Brain microvascular endothelial cell (primary cell): ENCODE results near the gene NSD1.

Source experiments
- DNase-seq: peaks from one replicate; pipeline ENCODE4 v3.0.0-alpha.2; 2020
- H3K27ac ChIP-seq: fragments of 250-450 bp; sonication (Bioruptor Pico); 2 replicates; pipeline ENCODE4 v1.5.1; 2020; ENCODE audit warnings: mild to moderate bottlenecking, moderate library complexity
- H3K27me3 ChIP-seq: fragments of 250-450 bp; sonication (Bioruptor Pico); replicated peaks from 2 replicates; pipeline ENCODE4 v1.5.1; 2020; ENCODE audit warnings: mild to moderate bottlenecking
- H3K36me3 ChIP-seq: fragments of 250-450 bp; sonication (Bioruptor Pico); replicated peaks from 2 replicates; pipeline ENCODE4 v1.5.1; 2020; ENCODE audit warnings: mild to moderate bottlenecking
- H3K4me3 ChIP-seq: 2 replicates; pipeline ENCODE4 v1.5.1; 2011; ENCODE audit warnings: low read depth, mild to moderate bottlenecking, control low read depth, low read length, moderate library complexity
- CTCF ChIP-seq: IDR thresholded peaks from 2 replicates; pipeline ENCODE4 v1.5.1; 2011; ENCODE audit warnings: low read depth, mild to moderate bottlenecking, moderate library complexity, low read length, control low read depth, inconsistent platforms; ENCODE audit errors: missing control alignments
- in situ Hi-C: cut with HindIII; loops from 2 replicates; pipeline ENCODE4 v1.10.0; 2017; ENCODE audit warnings: low sequenced_read_pairs, low pct_ligation_motif_present

The NSD1 gene

GRCh38 chr5:177344891-177345290 is 211.3 kb downstream of the NSD1 start:
- Histone ChIP-seq H3K27me3 (no peaks in the 10 kb centered on the region), H3K36me3 (peaks cover 4% of the 10 kb centered on the region), H3K4me3 (no peak overlapping the region), H3K27ac (no peak overlapping the region)
- no peak for TF ChIP-seq CTCF
- DNase-seq: no peak
- in situ Hi-C loops: no loop called here

- no peak overlapping the region for H3K27ac ChIP-seq
- in situ Hi-C loops: no loop called here
- H3K4me3 ChIP-seq: no peak overlapping the region
- H3K27me3 ChIP-seq: no peaks in the 10 kb centered on the region
- DNase-seq: no peak
- no peak for TF ChIP-seq CTCF
- H3K36me3 ChIP-seq: peaks cover 4% of the 10 kb centered on the region
Measured at GRCh38 chr5:177346820-177347219, 213.2 kb downstream of the NSD1 start.

GRCh38 chr5:177347699-177348098 is 214.1 kb downstream of the NSD1 start:
- Histone ChIP-seq H3K4me3 (no peak overlapping the region), H3K27ac (no peak overlapping the region), H3K36me3 (peaks cover 4% of the 10 kb centered on the region), H3K27me3 (no peaks in the 10 kb centered on the region)
- DNase-seq: no peak
- no peak for TF ChIP-seq CTCF
- in situ Hi-C loops: no loop called here

GRCh38 chr5:177349362-177349647 is 215.7 kb downstream of the NSD1 start:
- no peak for TF ChIP-seq CTCF
- H3K36me3 ChIP-seq: no peaks in the 10 kb centered on the region
- H3K27ac ChIP-seq: no peak overlapping the region
- no peak overlapping the region for H3K4me3 ChIP-seq
- in situ Hi-C loops: no loop called here
- no peaks in the 10 kb centered on the region for H3K27me3 ChIP-seq
- no peak for DNase-seq

DNA sequence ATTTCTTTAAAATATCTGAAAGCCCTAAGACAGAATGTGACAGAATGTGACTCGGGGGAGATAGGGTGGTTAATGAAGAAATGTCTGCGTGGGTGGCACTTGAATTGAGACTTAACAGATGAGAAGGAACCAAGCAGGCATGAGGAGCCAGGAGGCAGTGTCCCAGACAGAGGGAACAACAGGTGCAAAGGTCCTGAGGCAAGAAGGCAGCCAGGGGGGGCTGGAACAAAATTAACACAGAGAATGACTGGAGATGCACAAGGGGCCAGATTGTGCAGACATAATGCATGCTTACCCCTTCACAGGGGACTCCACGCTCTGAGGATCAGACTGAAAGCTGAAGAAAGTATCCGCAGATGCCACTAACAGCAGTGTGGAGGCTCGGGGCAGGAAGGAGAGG is 216.2 kb downstream of the NSD1 start:
- Histone ChIP-seq H3K27me3 (no peaks in the 10 kb centered on the region), H3K27ac (no peak overlapping the region), H3K4me3 (no peak overlapping the region), H3K36me3 (no peaks in the 10 kb centered on the region)
- DNase-seq: no peak
- TF ChIP-seq CTCF: no peak
- in situ Hi-C loops: no loop called here
